ENCODE results near the gene KLHL2. TPM values are rescaled to one million over a fixed set of nuclear protein-coding genes. Genes with fewer than 3 reads are reported as not detected.
"Not testable (repeated sequence)": the region's sequence is repeated elsewhere in the genome, so short reads cannot be mapped to it uniquely, and the experiment has no call there.

KLHL2 gene
- polyA plus RNA-seq, 3 donors, result 6.9 to 22.6 (median 11.1) TPM

DNA sequence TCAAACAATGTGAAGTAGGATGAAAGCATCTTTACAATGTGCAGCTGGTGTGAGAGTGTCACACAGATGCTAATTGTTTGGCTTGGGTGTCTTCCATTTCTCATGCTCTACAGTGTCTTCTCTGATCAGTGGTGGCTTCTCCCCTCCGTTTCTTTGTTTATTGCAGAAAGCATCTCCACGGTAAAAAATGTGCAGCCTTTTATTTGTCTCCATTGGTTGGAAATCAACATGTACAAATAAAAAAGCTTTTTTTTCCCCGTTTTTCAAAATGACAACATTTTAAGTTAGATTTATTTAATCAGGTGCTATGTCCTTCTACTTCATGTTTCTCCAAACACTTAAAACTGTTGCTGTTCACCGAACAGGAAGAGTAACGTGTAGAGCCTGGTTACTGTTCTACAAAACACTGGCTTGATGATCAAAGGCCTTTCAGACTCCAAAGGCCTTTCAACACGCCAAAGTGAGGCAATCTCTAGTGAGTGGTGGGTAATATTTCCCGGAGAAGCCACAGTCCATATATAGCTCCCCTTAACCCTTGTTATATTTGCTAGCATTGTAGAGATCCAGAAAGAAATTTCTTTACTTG lies 48.8 kb downstream of the KLHL2 start:
- peak overlapping the region; percentile 50 for H3K4me2 ChIP-seq (replicated peaks; ENCODE audit: extremely low read depth, low read length, poor library complexity, severe bottlenecking)
- H3K36me3 Mint-ChIP-seq; H3K9me3 Mint-ChIP-seq; H3K9me3 ChIP-seq (replicated peaks in 1 of 2; ENCODE audit: control insufficient read depth in 1 of 2, insufficient read depth in 1 of 2, low read length in 2 of 2); H3K9ac ChIP-seq (ENCODE audit: insufficient read depth, low read length, poor library complexity, severe bottlenecking); H3K36me3 ChIP-seq (replicated peaks in 1 of 2; ENCODE audit: control insufficient read depth in 1 of 2, insufficient read depth in 2 of 2, low read length in 2 of 2); H3K27me3 ChIP-seq (ENCODE audit: control insufficient read depth in 2 of 2, insufficient read depth in 2 of 2, low read length in 2 of 2); H3K27me3 Mint-ChIP-seq (ENCODE audit: low read depth in 3 of 3); H4K20me1 ChIP-seq (ENCODE audit: insufficient read depth, low read length); H2AFZ ChIP-seq (ENCODE audit: insufficient read depth, low read depth, low read length, poor library complexity, severe bottlenecking): not testable (repeated sequence)
- WGBS (ENCODE audit: insufficient coverage), result no CpG with 5 or more reads among the region's 7 CpGs
- Mint-ChIP-seq H3K27ac (peak overlapping the region; percentile 74 to 95 (median 90)), H3K4me1 (peaks cover 38% of the 10 kb centered on the region), H3K4me3 (peak overlapping the region in 1 of 2 donors; percentile 77)
- intact Hi-C loops (cut with micrococcal nuclease), result loop anchor here in 1 of 2 donors (10.0 kb wide), 1 partner anchor 51 kb away; the partner anchor contains the start of gene KLHL2
- peaks cover 22 to 31% of the 10 kb centered on the region in 2 donors for H3K4me1 ChIP-seq (ENCODE audit: control insufficient read depth in 1 of 2, insufficient read depth in 2 of 2, low read length in 2 of 2)
- H3K4me3 ChIP-seq (replicated peaks in 1 of 3; ENCODE audit: low read depth in 2 of 3, low read length in 3 of 3), result peak overlapping the region in 1 of 3 experiments; percentile 44
- H3K79me2 ChIP-seq (ENCODE audit: insufficient read depth, low read length), result peaks cover 24% of the 10 kb centered on the region
- peak in 2 of 3 donors; percentile 17 to 25 for DNase-seq
- H3K27ac ChIP-seq (ENCODE audit: low read depth in 1 of 2, low read length in 2 of 2), result peak overlapping the region in 1 of 2 donors; percentile 77

DNA sequence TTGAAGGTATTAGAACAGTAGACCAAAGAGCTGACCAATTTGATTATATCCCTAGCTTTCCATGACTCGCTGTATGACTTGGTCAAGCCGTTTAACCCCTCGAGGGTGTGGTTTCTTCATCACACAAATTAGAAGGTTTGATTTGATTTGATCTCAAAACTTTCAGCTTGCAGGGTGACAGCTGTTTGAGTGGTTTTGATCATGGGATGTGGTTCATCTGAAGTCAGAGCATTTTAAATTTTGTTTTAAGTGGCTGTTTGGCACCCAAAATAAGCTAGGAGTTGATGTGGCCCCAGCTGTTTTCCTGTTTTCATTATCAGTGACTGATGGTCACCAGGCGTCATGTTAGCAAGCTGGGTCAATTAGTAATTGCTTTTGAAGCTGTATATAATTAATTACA lies 52.4 kb downstream of the KLHL2 start:
- H3K27me3 Mint-ChIP-seq (ENCODE audit: low read depth in 3 of 3), result not testable (repeated sequence)

DNA sequence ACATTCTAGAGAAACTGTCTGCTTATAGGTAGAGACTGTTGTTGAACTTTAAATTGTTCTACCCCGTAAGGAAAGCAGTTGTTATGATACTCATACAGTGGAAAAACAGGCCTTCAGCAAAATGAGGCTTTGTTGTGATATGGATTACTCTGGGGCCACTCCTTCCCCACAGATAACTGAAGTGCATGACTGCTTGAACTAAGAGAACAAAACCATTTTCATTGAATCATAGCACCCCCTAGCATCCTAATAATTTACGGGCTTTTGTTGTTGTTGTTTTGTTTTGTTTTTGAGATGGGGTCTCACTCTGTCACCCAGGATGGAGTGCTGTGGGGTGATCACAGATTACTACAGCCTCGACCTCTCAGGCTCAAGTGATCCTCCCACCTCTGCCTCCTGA lies 54.9 kb downstream of the KLHL2 start:
- H3K9ac ChIP-seq (ENCODE audit: insufficient read depth, low read length, poor library complexity, severe bottlenecking); H2AFZ ChIP-seq (ENCODE audit: insufficient read depth, low read depth, low read length, poor library complexity, severe bottlenecking); H3K27me3 Mint-ChIP-seq (ENCODE audit: low read depth in 3 of 3); H3K9me3 ChIP-seq (replicated peaks in 1 of 2; ENCODE audit: control insufficient read depth in 1 of 2, insufficient read depth in 1 of 2, low read length in 2 of 2); H3K27me3 ChIP-seq (ENCODE audit: control insufficient read depth in 2 of 2, insufficient read depth in 2 of 2, low read length in 2 of 2); H3K4me3 ChIP-seq (replicated peaks in 1 of 3; ENCODE audit: low read depth in 2 of 3, low read length in 3 of 3); DNase-seq; H4K20me1 ChIP-seq (ENCODE audit: insufficient read depth, low read length); H3K4me3 Mint-ChIP-seq; H3K9me3 Mint-ChIP-seq; H3K27ac ChIP-seq (ENCODE audit: low read depth in 1 of 2, low read length in 2 of 2); intact Hi-C loops (cut with micrococcal nuclease); H3K36me3 ChIP-seq (replicated peaks in 1 of 2; ENCODE audit: control insufficient read depth in 1 of 2, insufficient read depth in 2 of 2, low read length in 2 of 2); H3K4me2 ChIP-seq (replicated peaks; ENCODE audit: extremely low read depth, low read length, poor library complexity, severe bottlenecking); H3K4me1 ChIP-seq (ENCODE audit: control insufficient read depth in 1 of 2, insufficient read depth in 2 of 2, low read length in 2 of 2); H3K79me2 ChIP-seq (ENCODE audit: insufficient read depth, low read length): not testable (repeated sequence)
- WGBS (ENCODE audit: insufficient coverage), result no CpG with 5 or more reads among the region's 3 CpGs
- Mint-ChIP-seq H3K36me3 (peaks cover 22 to 23% of the 10 kb centered on the region in 2 donors), H3K27ac (peak overlapping the region in 1 of 7 donors; percentile 36), H3K4me1 (peaks cover 12% of the 10 kb centered on the region)

More for the DNA sequence above, 52.4 kb downstream of the KLHL2 start:
- H3K36me3 ChIP-seq (replicated peaks in 1 of 2; ENCODE audit: control insufficient read depth in 1 of 2, insufficient read depth in 2 of 2, low read length in 2 of 2); H3K27me3 ChIP-seq (ENCODE audit: control insufficient read depth in 2 of 2, insufficient read depth in 2 of 2, low read length in 2 of 2); H2AFZ ChIP-seq (ENCODE audit: insufficient read depth, low read depth, low read length, poor library complexity, severe bottlenecking); H3K4me2 ChIP-seq (replicated peaks; ENCODE audit: extremely low read depth, low read length, poor library complexity, severe bottlenecking); H3K9me3 Mint-ChIP-seq; H3K9me3 ChIP-seq (replicated peaks in 1 of 2; ENCODE audit: control insufficient read depth in 1 of 2, insufficient read depth in 1 of 2, low read length in 2 of 2); H3K9ac ChIP-seq (ENCODE audit: insufficient read depth, low read length, poor library complexity, severe bottlenecking); H3K27ac Mint-ChIP-seq; H3K4me3 ChIP-seq (replicated peaks in 1 of 3; ENCODE audit: low read depth in 2 of 3, low read length in 3 of 3); H4K20me1 ChIP-seq (ENCODE audit: insufficient read depth, low read length); DNase-seq; H3K27ac ChIP-seq (ENCODE audit: low read depth in 1 of 2, low read length in 2 of 2); H3K4me3 Mint-ChIP-seq: not testable (repeated sequence)
- peaks cover 7 to 16% of the 10 kb centered on the region in 2 donors for H3K36me3 Mint-ChIP-seq
- H3K4me1 Mint-ChIP-seq, result peaks cover 36% of the 10 kb centered on the region
- intact Hi-C loops (cut with micrococcal nuclease), result loop anchor here in 1 of 2 donors (10.0 kb wide), 1 partner anchor 55 kb away; the partner anchor contains the start of gene KLHL2
- no CpG with 5 or more reads among the region's 4 CpGs for WGBS (ENCODE audit: insufficient coverage)
- peaks cover 16% of the 10 kb centered on the region for H3K79me2 ChIP-seq (ENCODE audit: insufficient read depth, low read length)
- H3K4me1 ChIP-seq (ENCODE audit: control insufficient read depth in 1 of 2, insufficient read depth in 2 of 2, low read length in 2 of 2), result peaks cover 23 to 33% of the 10 kb centered on the region in 2 donors

- H3K27me3 Mint-ChIP-seq (ENCODE audit: low read depth in 3 of 3); H4K20me1 ChIP-seq (ENCODE audit: insufficient read depth, low read length); H3K4me1 ChIP-seq (ENCODE audit: control insufficient read depth in 1 of 2, insufficient read depth in 2 of 2, low read length in 2 of 2); H3K9ac ChIP-seq (ENCODE audit: insufficient read depth, low read length, poor library complexity, severe bottlenecking); H3K9me3 Mint-ChIP-seq; H3K4me3 Mint-ChIP-seq; H3K9me3 ChIP-seq (replicated peaks in 1 of 2; ENCODE audit: control insufficient read depth in 1 of 2, insufficient read depth in 1 of 2, low read length in 2 of 2); DNase-seq; H3K27ac ChIP-seq (ENCODE audit: low read depth in 1 of 2, low read length in 2 of 2); intact Hi-C loops (cut with micrococcal nuclease); H3K4me2 ChIP-seq (replicated peaks; ENCODE audit: extremely low read depth, low read length, poor library complexity, severe bottlenecking); H3K4me3 ChIP-seq (replicated peaks in 1 of 3; ENCODE audit: low read depth in 2 of 3, low read length in 3 of 3); H3K36me3 ChIP-seq (replicated peaks in 1 of 2; ENCODE audit: control insufficient read depth in 1 of 2, insufficient read depth in 2 of 2, low read length in 2 of 2); H2AFZ ChIP-seq (ENCODE audit: insufficient read depth, low read depth, low read length, poor library complexity, severe bottlenecking); H3K79me2 ChIP-seq (ENCODE audit: insufficient read depth, low read length); H3K27me3 ChIP-seq (ENCODE audit: control insufficient read depth in 2 of 2, insufficient read depth in 2 of 2, low read length in 2 of 2): not testable (repeated sequence)
- Mint-ChIP-seq H3K36me3 (peaks cover 25 to 26% of the 10 kb centered on the region in 2 donors), H3K4me1 (peaks cover 11% of the 10 kb centered on the region), H3K27ac (peak overlapping the region in 4 of 7 donors; percentile 3 to 46 (median 28))
- WGBS (ENCODE audit: insufficient coverage), result no CpG with 5 or more reads among the region's 3 CpGs
Measured at GRCh38 chr4:165263466-165263865, 56.1 kb downstream of the KLHL2 start.
